HG02642 (cell line): ENCODE results near the gene NLRC3.

ENCODE experiments used
- ATAC-seq: cut with Tn5 transposase; IDR thresholded peaks from one replicate; pipeline ENCODE4 v1.9.1; 2021; ENCODE audit warnings: mild to moderate bottlenecking; ENCODE audit not compliant: unreplicated experiment, poor library complexity

Gene NLRC3

GRCh38 chr16:3490911-3491629, 86.1 kb downstream of the NLRC3 start:
- no peak for ATAC-seq
